Measurements from ENCODE around the gene IL17RD. TPM values are rescaled to one million over a fixed set of nuclear protein-coding genes. Genes with fewer than 3 reads are reported as not detected.
A peak's percentile ranks its signal among the peaks of the same experiment; 100 is the strongest.

Gene IL17RD
- total and polyA plus RNA-seq, 2 of the 4 experiments (the other 2 are of a cell fraction) = 0.72 to 0.92 TPM

DNA sequence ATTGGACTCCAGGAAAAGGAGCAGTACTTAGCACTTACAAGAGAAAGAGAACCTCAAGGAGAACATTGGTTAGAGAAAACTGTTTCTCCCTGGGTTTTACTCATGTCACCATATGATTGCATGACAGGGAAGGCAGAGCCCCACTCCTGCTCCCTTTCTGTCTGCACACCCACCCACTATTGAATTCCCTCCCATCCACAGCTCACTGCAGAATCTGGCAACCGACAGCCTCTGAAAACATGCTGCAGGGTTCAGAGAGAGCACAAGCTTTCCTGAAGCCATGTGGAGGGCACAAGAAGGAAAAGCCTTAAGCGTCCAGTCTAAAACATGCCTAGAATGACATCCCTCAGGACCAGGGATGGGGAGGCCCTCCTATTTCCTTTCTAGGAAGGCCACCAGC lies 3.0 kb upstream of the IL17RD start:
- Histone ChIP-seq H3K27me3 (ENCODE audit: control insufficient read depth, insufficient read depth, low read length) (peaks cover 27% of the 10 kb centered on the region), H2BK20ac (ENCODE audit: low read depth, low read length) (no peak overlapping the region), H3K4me3 (ENCODE audit: insufficient read depth, low read depth, low read length) (no peak overlapping the region), H3K14ac (replicated peaks; ENCODE audit: low read depth, low read length) (no peak overlapping the region), H3K27ac (ENCODE audit: insufficient read depth, low read length) (no peak overlapping the region), H4K5ac (ENCODE audit: low read depth, low read length) (no peak overlapping the region), H3K18ac (ENCODE audit: low read depth, low read length) (no peak overlapping the region), H2AK9ac (replicated peaks; ENCODE audit: low read depth, low read length, poor library complexity) (no peak overlapping the region), H3K79me1 (ENCODE audit: low read depth in 1 of 2, low read length in 2 of 2) (no peaks in the 10 kb centered on the region), H3K4ac (ENCODE audit: low read depth, low read length) (no peak overlapping the region), H2BK120ac (ENCODE audit: low read depth, low read length) (no peak overlapping the region), H2BK15ac (ENCODE audit: low read depth, low read length) (no peak overlapping the region), H4K91ac (ENCODE audit: insufficient read depth, low read depth, low read length) (no peak overlapping the region), H3K9me3 (ENCODE audit: control insufficient read depth, insufficient read depth, low read length) (no peaks in the 10 kb centered on the region), H4K8ac (ENCODE audit: low read depth in 2 of 2, low read length in 2 of 2) (no peak overlapping the region), H2AFZ (replicated peaks; ENCODE audit: low read length, poor library complexity) (peak overlapping the region; percentile 41), H2BK5ac (ENCODE audit: low read depth, low read length, poor library complexity, severe bottlenecking) (no peak overlapping the region), H3K4me2 (ENCODE audit: low read depth, low read length) (no peak overlapping the region), H3K36me3 (ENCODE audit: control insufficient read depth, insufficient read depth, low read length) (no peaks in the 10 kb centered on the region), H3K23ac (ENCODE audit: low read depth, low read length) (no peak overlapping the region), H2AK5ac (ENCODE audit: low read depth, low read length) (no peak overlapping the region), H3K9me1 (ENCODE audit: insufficient read depth, low read length) (no peaks in the 10 kb centered on the region), H3K56ac (ENCODE audit: extremely low read depth, insufficient read depth, low read length) (no peak overlapping the region), H4K20me1 (ENCODE audit: insufficient read depth, low read length) (no peaks in the 10 kb centered on the region; the same call in 1 of the 2 replicates), H3K9ac (ENCODE audit: low read depth, low read length) (no peak overlapping the region), H3K4me1 (ENCODE audit: control insufficient read depth, insufficient read depth, low read length) (peaks cover 4% of the 10 kb centered on the region; the same call in 1 of the 2 replicates)
- CTCF ChIA-PET = no interaction called here
- no peak for ATAC-seq (ENCODE audit: low read depth)
- in situ Hi-C loops (cut with MboI; ENCODE audit: low sequenced_read_pairs) (loop anchor here (25.0 kb wide), 1 partner anchor 394 kb away; the partner anchor contains the start of gene PDE12), dilution Hi-C loops (cut with HindIII; ENCODE audit: low sequenced_read_pairs, unreplicated experiment) (no loop called here), intact Hi-C loops (cut with micrococcal nuclease) (no loop called here)
- BruUV-seq (replicated peaks) = no TSS peak
- POLR2A ChIA-PET (ENCODE audit: unreplicated experiment) = no interaction called here
- TF ChIP-seq, protein P1, sequence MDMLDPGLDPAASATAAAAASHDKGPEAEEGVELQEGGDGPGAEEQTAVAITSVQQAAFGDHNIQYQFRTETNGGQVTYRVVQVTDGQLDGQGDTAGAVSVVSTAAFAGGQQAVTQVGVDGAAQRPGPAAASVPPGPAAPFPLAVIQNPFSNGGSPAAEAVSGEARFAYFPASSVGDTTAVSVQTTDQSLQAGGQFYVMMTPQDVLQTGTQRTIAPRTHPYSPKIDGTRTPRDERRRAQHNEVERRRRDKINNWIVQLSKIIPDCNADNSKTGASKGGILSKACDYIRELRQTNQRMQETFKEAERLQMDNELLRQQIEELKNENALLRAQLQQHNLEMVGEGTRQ (IDR thresholded peaks at IDR 0.05; ENCODE audit: low read depth, low read length) = no peak
- TF ChIP-seq RAD21 (IDR thresholded peaks at IDR 0.05; ENCODE audit: low read length) (no peak), BHLHE40 (IDR thresholded peaks at IDR 0.05; ENCODE audit: low read depth, low read length) (no peak), POLR2A (IDR thresholded peaks at IDR 0.05; ENCODE audit: low read depth, low read length) (no peak), NFE2L2 (IDR thresholded peaks at IDR 0.05; ENCODE audit: low read depth, low read length) (no peak), RFX5 (IDR thresholded peaks at IDR 0.05; ENCODE audit: low read depth, low read length) (no peak), MAFK (IDR thresholded peaks at IDR 0.05; ENCODE audit: low read depth, low read length) (no peak), SMC3 (IDR thresholded peaks at IDR 0.05; ENCODE audit: low read depth, low read length) (no peak), MXI1 (IDR thresholded peaks at IDR 0.05; ENCODE audit: borderline replicate concordance, low read depth, low read length) (no peak), CEBPB (IDR thresholded peaks at IDR 0.05; ENCODE audit: low read depth, low read length) (no peak), CHD1 (IDR thresholded peaks at IDR 0.05; ENCODE audit: low read depth, low read length) (no peak), MAZ (IDR thresholded peaks at IDR 0.05; ENCODE audit: borderline replicate concordance, low read depth, low read length) (no peak), FOS (IDR thresholded peaks at IDR 0.05; ENCODE audit: low read depth, low read length) (no peak)
- TF ChIP-seq, protein P2, sequence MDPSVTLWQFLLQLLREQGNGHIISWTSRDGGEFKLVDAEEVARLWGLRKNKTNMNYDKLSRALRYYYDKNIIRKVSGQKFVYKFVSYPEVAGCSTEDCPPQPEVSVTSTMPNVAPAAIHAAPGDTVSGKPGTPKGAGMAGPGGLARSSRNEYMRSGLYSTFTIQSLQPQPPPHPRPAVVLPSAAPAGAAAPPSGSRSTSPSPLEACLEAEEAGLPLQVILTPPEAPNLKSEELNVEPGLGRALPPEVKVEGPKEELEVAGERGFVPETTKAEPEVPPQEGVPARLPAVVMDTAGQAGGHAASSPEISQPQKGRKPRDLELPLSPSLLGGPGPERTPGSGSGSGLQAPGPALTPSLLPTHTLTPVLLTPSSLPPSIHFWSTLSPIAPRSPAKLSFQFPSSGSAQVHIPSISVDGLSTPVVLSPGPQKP (IDR thresholded peaks at IDR 0.05; ENCODE audit: borderline replicate concordance, low read depth, low read length) = no peak
- TF ChIP-seq, protein P3, sequence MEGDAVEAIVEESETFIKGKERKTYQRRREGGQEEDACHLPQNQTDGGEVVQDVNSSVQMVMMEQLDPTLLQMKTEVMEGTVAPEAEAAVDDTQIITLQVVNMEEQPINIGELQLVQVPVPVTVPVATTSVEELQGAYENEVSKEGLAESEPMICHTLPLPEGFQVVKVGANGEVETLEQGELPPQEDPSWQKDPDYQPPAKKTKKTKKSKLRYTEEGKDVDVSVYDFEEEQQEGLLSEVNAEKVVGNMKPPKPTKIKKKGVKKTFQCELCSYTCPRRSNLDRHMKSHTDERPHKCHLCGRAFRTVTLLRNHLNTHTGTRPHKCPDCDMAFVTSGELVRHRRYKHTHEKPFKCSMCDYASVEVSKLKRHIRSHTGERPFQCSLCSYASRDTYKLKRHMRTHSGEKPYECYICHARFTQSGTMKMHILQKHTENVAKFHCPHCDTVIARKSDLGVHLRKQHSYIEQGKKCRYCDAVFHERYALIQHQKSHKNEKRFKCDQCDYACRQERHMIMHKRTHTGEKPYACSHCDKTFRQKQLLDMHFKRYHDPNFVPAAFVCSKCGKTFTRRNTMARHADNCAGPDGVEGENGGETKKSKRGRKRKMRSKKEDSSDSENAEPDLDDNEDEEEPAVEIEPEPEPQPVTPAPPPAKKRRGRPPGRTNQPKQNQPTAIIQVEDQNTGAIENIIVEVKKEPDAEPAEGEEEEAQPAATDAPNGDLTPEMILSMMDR (conservative IDR thresholded peaks at IDR 0.05; ENCODE audit: low read depth, low read length) = no peak
- no peak for DNase-seq
- no CpG with 5 or more reads among the region's 2 CpGs for WGBS, 2 experiments (ENCODE audit: extremely low coverage in 2 of 2, insufficient read length in 1 of 2)
